Adrenal gland (tissue), 12 donors: ENCODE results near the gene SPA17. TPM values are rescaled to one million over a fixed set of nuclear protein-coding genes. Genes with fewer than 3 reads are reported as not detected.

ENCODE experiments used
- DNase-seq, 7 donors: peaks; one replicate each; pipeline ENCODE4 v3.0.0-alpha.2; 2019 to 2020
- H3K27ac ChIP-seq, 5 donors: fragments of 200-600 bp; sonication (generic) in 4 of 5; 1 replicate in 3 of 5; 2 replicates in 2 of 5; pipeline versions ENCODE4 v1.5.1 to v1.8.0; 2016 to 2020; ENCODE audit warnings: mild to moderate bottlenecking in 1 of 5
- H3K27me3 ChIP-seq: fragments of 200-600 bp; 2 replicates; pipeline ENCODE4 v1.8.0; 2021
- H3K36me3 ChIP-seq, 2 donors: fragments of 200-600 bp; replicated peaks in 1 of 2; 1 replicate in 1 of 2; 2 replicates in 1 of 2; pipeline versions ENCODE4 v1.5.1 to v1.8.0; 2018 to 2022
- H3K4me1 ChIP-seq, 2 donors: fragments of 200-600 bp; replicated peaks in 1 of 2; 1 replicate in 1 of 2; 2 replicates in 1 of 2; pipeline versions ENCODE4 v1.5.1 to v1.8.0; 2018 to 2021
- H3K4me3 ChIP-seq, 4 donors: fragments of 200-600 bp; sonication (generic) in 3 of 4; one replicate each; pipeline ENCODE4 v1.5.1; 2016 to 2018
- H3K9me3 ChIP-seq, 3 donors: fragments of 200-600 bp; sonication (generic) in 1 of 3; replicated peaks in 1 of 3; 1 replicate in 2 of 3; 2 replicates in 1 of 3; pipeline versions ENCODE4 v1.5.1 to v1.8.0; 2016 to 2021
- POLR2A ChIP-seq, 2 donors: fragments of 450-650 bp; IDR thresholded peaks; one replicate each; pipeline ENCODE4 v1.6.1; 2017; ENCODE audit warnings: antibody characterized with exemption in 2 of 2, mild to moderate bottlenecking in 2 of 2, moderate library complexity in 1 of 2
- WGBS, 4 donors: extraction: QIAGEN DNeasy Blood & Tissue Kit in 2 of 4; methylation state at CpG; one replicate each; pipeline versions ENCODE4 v1.1.5 to v1.1.7; 2013 to 2017; 5-methylcytosine and 5-hydroxymethylcytosine counted together
- intact Hi-C, 2 donors: fragments of 100-400 bp; cut with DNase I; formaldehyde crosslinking; loops; one replicate each; pipeline versions ENCODE4 v1.14.1 to v1.15.0; 2022 to 2023
- polyA plus RNA-seq, 3 donors: library from polyadenylated mRNA; stranded (reverse); fragments of 200-250 nt in 2 of 3; fragments of 350-450 nt in 1 of 3; fragmentation: Illumina TruSeq in 1 of 3; extraction: RNeasy Lipid Tissue Mini Kit (QIAGEN cat#74804) in 1 of 3; gene quantifications; one replicate each; pipeline ENCODE4 v1.2.3, GENCODE V29; 2013 to 2014
- total RNA-seq, 9 donors: library from RNA; depleted of rRNA in 4 of 9; stranded (reverse); fragments of >200 nt in 4 of 9; fragments of 120-200 nt in 1 of 9; fragmentation: NEBNext Ultra II Directional in 1 of 9; extraction: Animal tissue kit (Norgen Biotek cat#: 25700) in 1 of 9; gene quantifications; one replicate each; pipeline versions ENCODE4 v1.1.0 to v1.2.4, GENCODE V29; 2013 to 2023
- TF ChIP-seq, protein P1 (sequence below), 6 experiments: fragments of 450-650 bp in 4 of 6; fragments of 200-600 bp in 2 of 6; sonication (generic) in 1 of 6; IDR thresholded peaks; 1 replicate in 5 of 6; 2 replicates in 1 of 6; pipeline versions ENCODE4 v1.5.1 to v1.8.0; 2016 to 2021; ENCODE audit warnings: antibody characterized with exemption in 6 of 6, mild to moderate bottlenecking in 2 of 6, moderate library complexity in 1 of 6
- donor health status: healthy with polysubstance abuse.
- donor health status: Bipolar disorder and iron deficiency.
- donor health status: DM: yes; HTN: yes; CAD: no.
- donor health status: DM: no; HTN: no; CAD: no.
- donor health status: DM: no; HTN: no; CAD: no.
- donor health status: DM: yes; HTN: yes; CAD: no.

The SPA17 gene
- total and polyA plus RNA-seq, 12 donors, result 1.3 to 14.8 (median 3.7) TPM

DNA sequence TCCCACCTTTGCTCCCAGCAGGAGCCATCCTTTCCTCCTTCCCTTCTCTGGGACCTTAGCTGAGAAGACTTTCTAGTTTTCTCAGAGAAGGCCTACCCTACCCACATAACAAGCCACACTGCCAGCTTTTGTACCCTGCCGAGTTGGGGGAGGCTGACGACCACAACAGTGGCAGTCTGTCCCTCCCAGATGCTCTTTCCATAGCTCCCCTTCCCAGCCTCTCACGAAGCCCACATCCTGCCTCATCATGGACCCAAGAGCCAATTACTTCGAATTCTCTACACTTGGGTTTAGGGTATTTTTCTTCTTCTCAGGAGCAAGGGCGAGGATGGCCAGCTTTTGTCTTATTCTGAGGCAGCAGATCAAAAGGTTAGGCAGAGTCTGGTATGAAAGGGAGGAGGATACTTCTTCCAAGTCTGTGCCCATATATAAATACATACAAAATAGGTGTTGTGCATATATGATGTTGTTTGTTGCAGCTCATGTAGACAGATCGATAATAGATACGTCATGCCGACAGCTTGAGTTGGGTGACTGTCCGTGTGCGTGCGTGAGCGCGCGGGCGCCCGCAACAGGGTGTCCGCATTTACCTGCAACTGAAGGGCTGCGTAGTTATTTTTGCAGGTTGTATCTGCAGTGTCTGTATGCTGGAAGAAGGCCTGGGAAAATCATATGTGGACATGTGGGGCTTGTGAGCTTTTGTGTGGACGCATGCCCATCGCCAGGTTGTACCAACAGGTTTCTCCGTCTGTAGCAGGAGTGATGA is 65.2 kb downstream of the SPA17 start:
- intact Hi-C loops, result no loop called here
- no peaks in the 10 kb centered on the region for H3K9me3 ChIP-seq
- H3K4me3 ChIP-seq, result peak overlapping the region in 1 of 4 donors; percentile 40
- no peaks in the 10 kb centered on the region for H3K36me3 ChIP-seq
- TF ChIP-seq, protein P1, sequence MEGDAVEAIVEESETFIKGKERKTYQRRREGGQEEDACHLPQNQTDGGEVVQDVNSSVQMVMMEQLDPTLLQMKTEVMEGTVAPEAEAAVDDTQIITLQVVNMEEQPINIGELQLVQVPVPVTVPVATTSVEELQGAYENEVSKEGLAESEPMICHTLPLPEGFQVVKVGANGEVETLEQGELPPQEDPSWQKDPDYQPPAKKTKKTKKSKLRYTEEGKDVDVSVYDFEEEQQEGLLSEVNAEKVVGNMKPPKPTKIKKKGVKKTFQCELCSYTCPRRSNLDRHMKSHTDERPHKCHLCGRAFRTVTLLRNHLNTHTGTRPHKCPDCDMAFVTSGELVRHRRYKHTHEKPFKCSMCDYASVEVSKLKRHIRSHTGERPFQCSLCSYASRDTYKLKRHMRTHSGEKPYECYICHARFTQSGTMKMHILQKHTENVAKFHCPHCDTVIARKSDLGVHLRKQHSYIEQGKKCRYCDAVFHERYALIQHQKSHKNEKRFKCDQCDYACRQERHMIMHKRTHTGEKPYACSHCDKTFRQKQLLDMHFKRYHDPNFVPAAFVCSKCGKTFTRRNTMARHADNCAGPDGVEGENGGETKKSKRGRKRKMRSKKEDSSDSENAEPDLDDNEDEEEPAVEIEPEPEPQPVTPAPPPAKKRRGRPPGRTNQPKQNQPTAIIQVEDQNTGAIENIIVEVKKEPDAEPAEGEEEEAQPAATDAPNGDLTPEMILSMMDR (IDR thresholded peaks at IDR 0.05), result no peak
- no peak for TF ChIP-seq POLR2A (IDR thresholded peaks at IDR 0.05)
- no peak overlapping the region for H3K27ac ChIP-seq
- 53 to 60% (median 59%) methylated on average over 21 of the region's 21 CpGs for WGBS, 4 donors
- peaks cover 5 to 17% of the 10 kb centered on the region in 2 donors for H3K4me1 ChIP-seq
- H3K27me3 ChIP-seq, result peaks cover 22% of the 10 kb centered on the region
- no peak for DNase-seq

DNA sequence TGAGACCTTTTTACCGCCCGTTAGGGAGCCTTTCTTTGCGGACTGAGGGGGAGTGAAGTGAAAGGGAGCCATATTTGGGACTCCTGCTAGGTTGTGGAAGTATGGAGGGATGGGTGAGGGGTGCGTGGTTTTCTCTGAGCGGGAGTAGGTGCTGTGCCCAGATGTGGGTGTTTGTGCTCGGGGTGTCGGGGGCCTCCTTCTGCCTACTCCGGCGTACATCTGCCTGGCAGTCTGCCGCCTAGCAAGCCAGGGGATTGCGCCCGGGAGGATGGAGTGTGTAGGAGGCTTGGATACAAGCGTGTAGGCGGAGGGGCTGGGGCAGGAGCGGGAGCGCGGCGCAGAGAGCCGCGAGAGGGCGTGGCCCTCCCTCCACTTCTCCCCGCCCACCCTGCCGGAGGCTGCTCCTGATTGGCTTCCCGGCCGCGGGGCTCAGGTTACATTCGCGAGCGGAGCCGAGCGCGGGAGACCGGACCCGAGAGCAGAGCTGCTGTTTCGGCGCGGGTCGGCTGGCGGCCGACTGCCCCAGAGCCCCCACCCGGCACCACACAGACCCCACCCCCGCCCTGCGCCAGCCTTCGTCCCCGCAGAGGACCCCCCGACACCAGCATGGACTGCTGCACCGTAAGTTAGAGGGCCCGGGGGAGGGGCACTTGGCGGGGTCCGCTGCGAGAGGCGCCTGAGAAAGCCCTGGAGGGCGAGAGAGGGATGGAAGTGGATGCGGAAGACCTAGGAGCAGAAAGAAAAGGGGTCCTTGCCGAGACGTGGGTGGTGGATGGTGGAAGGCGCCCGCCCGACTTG is 66.0 kb downstream of the SPA17 start, which contains the start of gene NRGN:
Gene NRGN (plus strand): TSS at position 464 of the 798 bp plus-strand sequence. CDS start 143 bp downstream, at position 607.
- Histone ChIP-seq H3K36me3 (no peaks in the 10 kb centered on the region), H3K4me3 (peak within 1 kb of the TSS in 2 of 4 donors; percentile 18 to 40), H3K27ac (no peak within 1 kb of the TSS), H3K4me1 (peaks cover 5 to 17% of the 10 kb centered on the region in 2 donors), H3K9me3 (no peaks in the 10 kb centered on the region), H3K27me3 (peaks cover 30% of the 10 kb centered on the region)
- WGBS, 4 donors, result 0 to 1% (median 1%) methylated on average over 16 to 59 of the region's 59 CpGs
- TF ChIP-seq POLR2A (IDR thresholded peaks at IDR 0.05), result no peak
- TF ChIP-seq, protein P1 (IDR thresholded peaks at IDR 0.05), result no peak
- intact Hi-C loops, result no loop called here
- DNase-seq, result peak; percentile 88 to 95 (median 92)

DNA sequence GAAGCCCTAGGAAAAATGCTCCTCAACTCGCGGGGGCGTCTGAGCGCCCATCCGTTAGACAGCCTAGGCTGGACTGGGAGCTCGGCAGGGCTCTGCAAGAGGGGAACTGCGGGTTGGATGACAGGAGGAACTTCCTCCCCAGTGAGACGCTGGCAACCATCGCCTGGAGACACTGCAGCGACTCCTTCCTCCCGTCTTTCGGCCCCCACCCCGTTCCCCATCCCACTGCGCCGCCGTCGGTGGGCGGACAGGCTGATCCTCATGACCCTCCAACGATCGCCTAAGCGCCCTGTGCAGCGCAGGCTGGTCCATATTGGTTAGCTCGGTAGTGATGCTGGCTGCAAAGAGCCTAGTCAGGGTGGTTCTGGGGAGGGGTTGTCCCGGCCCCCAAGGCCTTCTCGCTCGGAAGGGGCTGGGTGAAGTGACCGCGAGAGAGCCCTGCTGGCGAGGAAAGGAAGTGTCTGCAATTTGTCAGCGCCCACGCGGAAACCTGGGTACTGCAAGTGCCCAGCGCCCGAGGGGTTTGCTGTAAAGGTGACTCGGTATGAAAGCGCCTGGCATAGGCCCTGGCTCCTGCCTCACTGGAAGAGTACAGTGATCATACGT is 66.7 kb downstream of the SPA17 start:
- DNase-seq, result peak in 1 of 7 donors; percentile 64
- Histone ChIP-seq H3K9me3 (no peaks in the 10 kb centered on the region), H3K4me3 (peak overlapping the region in 2 of 4 donors; percentile 18 to 40), H3K4me1 (peaks cover 5 to 18% of the 10 kb centered on the region in 2 donors), H3K36me3 (no peaks in the 10 kb centered on the region), H3K27me3 (peaks cover 34% of the 10 kb centered on the region), H3K27ac (no peak overlapping the region)
- intact Hi-C loops, result no loop called here
- WGBS, 4 donors, result 2 to 4% (median 3%) methylated on average over 16 to 37 of the region's 37 CpGs
- no peak for TF ChIP-seq POLR2A (IDR thresholded peaks at IDR 0.05)
- TF ChIP-seq, protein P1 (IDR thresholded peaks at IDR 0.05), result peak in 5 of 6 experiments; percentile 14 to 49 (median 29)

DNA sequence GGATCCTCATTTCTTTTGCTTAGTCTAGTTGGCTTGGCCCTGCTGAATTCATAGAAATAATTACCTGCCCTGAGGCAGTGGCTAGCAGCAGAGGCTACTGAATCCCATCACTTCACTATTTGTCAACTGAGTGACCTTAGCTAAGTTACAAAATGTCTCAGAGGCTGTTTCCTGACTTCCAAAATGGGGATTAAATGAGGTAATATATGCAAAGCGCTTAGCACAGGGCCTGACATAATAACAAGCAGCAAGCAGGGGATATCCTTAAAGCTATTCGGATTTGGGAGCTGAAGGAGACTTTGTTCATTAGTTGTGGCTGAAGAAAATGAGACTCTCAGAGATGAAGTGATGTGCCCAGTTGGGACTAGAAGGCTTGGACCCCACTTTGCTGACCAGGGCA is 68.9 kb downstream of the SPA17 start:
- intact Hi-C loops, result no loop called here
- no peaks in the 10 kb centered on the region for H3K36me3 ChIP-seq
- no peak overlapping the region for H3K27ac ChIP-seq
- H3K27me3 ChIP-seq, result peaks cover 44% of the 10 kb centered on the region
- no peak overlapping the region for H3K4me3 ChIP-seq
- no peaks in the 10 kb centered on the region for H3K9me3 ChIP-seq
- WGBS, 4 donors, result 61 to 78% (median 65%) methylated on average over 2 of the region's 2 CpGs
- H3K4me1 ChIP-seq, result peaks cover 14 to 30% of the 10 kb centered on the region in 2 donors
- DNase-seq, result no peak
- TF ChIP-seq, protein P1 (IDR thresholded peaks at IDR 0.05), result no peak
- TF ChIP-seq POLR2A (IDR thresholded peaks at IDR 0.05), result no peak
